ENCODE results near the gene BUB1.

- no peak for TF ChIP-seq ZNF274 (IDR thresholded peaks at IDR 0.05; ENCODE audit: low read depth, low read length)
- no peak for TF ChIP-seq SUZ12 (IDR thresholded peaks at IDR 0.05; ENCODE audit: extremely low read depth, insufficient read depth, insufficient read length)
These were observed at the start of gene BUB1 for GRCh38 chr2:110677530-110678456.

Data from NT2/D1 (cell line).